A549 (cell line): Measurements from ENCODE around the gene ADARB2.

Experiments used
- CEBPB ChIP-seq, 2 experiments: fragments of >200 bp in 1 of 2; sonication (Bioruptor Twin) in 1 of 2; formaldehyde crosslinking in 1 of 2; IDR thresholded peaks; 2 replicates each; pipeline ENCODE4 v1.6.1; 2012 to 2016
- ESRRA ChIP-seq: fragments of 150-350 bp; IDR thresholded peaks from 2 replicates; pipeline ENCODE4 v1.6.1; 2014; ENCODE audit warnings: mild to moderate bottlenecking, low read length, borderline replicate concordance
- POLR2A ChIP-seq: IDR thresholded peaks from 2 replicates; pipeline ENCODE4 v1.6.1; 2012; ENCODE audit warnings: mild to moderate bottlenecking, low read length
- RAD21 ChIP-seq, 2 experiments: fragments of >200 bp in 1 of 2; sonication (Bioruptor Twin) in 1 of 2; formaldehyde crosslinking in 1 of 2; IDR thresholded peaks in 1 of 2; conservative IDR thresholded peaks in 1 of 2; 2 replicates in 1 of 2; 3 replicates in 1 of 2; pipeline ENCODE4 v1.6.1; 2012 to 2018; ENCODE audit warnings: inconsistent platforms in 1 of 2
- TF ChIP-seq, protein P1 (sequence below): fragments of >200 bp; sonication (Bioruptor Twin); formaldehyde crosslinking; IDR thresholded peaks from 2 replicates; pipeline ENCODE4 v1.6.1; 2016
- TF ChIP-seq, protein P2 (sequence below): fragments of >200 bp; sonication (Bioruptor Twin); formaldehyde crosslinking; IDR thresholded peaks from 3 replicates; pipeline ENCODE4 v1.5.1; 2016
- TF ChIP-seq, protein P3 (sequence below): fragments of 450-650 bp; IDR thresholded peaks from 2 replicates; pipeline ENCODE4 v1.6.1; 2014; ENCODE audit warnings: antibody characterized with exemption
- TF ChIP-seq, protein P4 (sequence below): fragments of 200-600 bp; sonication (generic); IDR thresholded peaks from 2 replicates; pipeline ENCODE4 v1.6.1; 2016; ENCODE audit warnings: antibody characterized with exemption, mild to moderate bottlenecking, moderate library complexity

DNA sequence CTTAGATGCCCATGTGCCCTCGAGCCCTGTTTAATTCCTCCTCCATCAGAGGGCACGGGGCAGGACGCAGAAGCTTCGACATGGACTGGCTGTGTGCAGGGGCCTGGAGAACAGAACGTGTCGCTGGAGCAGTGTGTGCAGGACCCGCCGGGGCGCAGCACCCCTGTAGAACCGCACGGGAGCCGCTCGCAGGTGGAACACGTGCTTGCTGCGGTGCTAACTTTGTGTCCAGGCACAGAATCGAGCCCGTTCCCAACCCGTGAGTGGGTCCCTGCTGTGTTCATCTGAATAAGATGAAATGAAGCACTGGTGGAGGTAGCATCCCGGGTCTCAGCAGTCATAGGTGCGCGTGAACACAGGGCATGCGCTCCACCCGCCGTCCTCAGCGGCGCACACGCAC, 564.2 kb downstream of the ADARB2 start:
- no peak for TF ChIP-seq CEBPB (IDR thresholded peaks at IDR 0.05)
- TF ChIP-seq, protein P1, sequence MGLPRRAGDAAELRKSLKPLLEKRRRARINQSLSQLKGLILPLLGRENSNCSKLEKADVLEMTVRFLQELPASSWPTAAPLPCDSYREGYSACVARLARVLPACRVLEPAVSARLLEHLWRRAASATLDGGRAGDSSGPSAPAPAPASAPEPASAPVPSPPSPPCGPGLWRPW = no peak
- no peak for TF ChIP-seq ESRRA
- TF ChIP-seq, protein P2, sequence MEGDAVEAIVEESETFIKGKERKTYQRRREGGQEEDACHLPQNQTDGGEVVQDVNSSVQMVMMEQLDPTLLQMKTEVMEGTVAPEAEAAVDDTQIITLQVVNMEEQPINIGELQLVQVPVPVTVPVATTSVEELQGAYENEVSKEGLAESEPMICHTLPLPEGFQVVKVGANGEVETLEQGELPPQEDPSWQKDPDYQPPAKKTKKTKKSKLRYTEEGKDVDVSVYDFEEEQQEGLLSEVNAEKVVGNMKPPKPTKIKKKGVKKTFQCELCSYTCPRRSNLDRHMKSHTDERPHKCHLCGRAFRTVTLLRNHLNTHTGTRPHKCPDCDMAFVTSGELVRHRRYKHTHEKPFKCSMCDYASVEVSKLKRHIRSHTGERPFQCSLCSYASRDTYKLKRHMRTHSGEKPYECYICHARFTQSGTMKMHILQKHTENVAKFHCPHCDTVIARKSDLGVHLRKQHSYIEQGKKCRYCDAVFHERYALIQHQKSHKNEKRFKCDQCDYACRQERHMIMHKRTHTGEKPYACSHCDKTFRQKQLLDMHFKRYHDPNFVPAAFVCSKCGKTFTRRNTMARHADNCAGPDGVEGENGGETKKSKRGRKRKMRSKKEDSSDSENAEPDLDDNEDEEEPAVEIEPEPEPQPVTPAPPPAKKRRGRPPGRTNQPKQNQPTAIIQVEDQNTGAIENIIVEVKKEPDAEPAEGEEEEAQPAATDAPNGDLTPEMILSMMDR = no peak
- TF ChIP-seq, protein P3, sequence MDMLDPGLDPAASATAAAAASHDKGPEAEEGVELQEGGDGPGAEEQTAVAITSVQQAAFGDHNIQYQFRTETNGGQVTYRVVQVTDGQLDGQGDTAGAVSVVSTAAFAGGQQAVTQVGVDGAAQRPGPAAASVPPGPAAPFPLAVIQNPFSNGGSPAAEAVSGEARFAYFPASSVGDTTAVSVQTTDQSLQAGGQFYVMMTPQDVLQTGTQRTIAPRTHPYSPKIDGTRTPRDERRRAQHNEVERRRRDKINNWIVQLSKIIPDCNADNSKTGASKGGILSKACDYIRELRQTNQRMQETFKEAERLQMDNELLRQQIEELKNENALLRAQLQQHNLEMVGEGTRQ = no peak
- TF ChIP-seq RAD21 (conservative IDR thresholded peaks at IDR 0.05 in 1 of 2, IDR thresholded peaks at IDR 0.05 in 1 of 2) = no peak
- TF ChIP-seq POLR2A = no peak
- TF ChIP-seq, protein P4, sequence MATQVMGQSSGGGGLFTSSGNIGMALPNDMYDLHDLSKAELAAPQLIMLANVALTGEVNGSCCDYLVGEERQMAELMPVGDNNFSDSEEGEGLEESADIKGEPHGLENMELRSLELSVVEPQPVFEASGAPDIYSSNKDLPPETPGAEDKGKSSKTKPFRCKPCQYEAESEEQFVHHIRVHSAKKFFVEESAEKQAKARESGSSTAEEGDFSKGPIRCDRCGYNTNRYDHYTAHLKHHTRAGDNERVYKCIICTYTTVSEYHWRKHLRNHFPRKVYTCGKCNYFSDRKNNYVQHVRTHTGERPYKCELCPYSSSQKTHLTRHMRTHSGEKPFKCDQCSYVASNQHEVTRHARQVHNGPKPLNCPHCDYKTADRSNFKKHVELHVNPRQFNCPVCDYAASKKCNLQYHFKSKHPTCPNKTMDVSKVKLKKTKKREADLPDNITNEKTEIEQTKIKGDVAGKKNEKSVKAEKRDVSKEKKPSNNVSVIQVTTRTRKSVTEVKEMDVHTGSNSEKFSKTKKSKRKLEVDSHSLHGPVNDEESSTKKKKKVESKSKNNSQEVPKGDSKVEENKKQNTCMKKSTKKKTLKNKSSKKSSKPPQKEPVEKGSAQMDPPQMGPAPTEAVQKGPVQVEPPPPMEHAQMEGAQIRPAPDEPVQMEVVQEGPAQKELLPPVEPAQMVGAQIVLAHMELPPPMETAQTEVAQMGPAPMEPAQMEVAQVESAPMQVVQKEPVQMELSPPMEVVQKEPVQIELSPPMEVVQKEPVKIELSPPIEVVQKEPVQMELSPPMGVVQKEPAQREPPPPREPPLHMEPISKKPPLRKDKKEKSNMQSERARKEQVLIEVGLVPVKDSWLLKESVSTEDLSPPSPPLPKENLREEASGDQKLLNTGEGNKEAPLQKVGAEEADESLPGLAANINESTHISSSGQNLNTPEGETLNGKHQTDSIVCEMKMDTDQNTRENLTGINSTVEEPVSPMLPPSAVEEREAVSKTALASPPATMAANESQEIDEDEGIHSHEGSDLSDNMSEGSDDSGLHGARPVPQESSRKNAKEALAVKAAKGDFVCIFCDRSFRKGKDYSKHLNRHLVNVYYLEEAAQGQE = no peak
